ENCODE results near the gene MORN1. TPM values are rescaled to one million over a fixed set of nuclear protein-coding genes. Genes with fewer than 3 reads are reported as not detected.

Gene MORN1
- total RNA-seq, 6 experiments from 2014 or later: 5.3 to 8.9 (median 6.9) TPM

GRCh38 chr1:2391931-2392509 is 666 bp upstream of the MORN1 start:
- Mint-ChIP-seq H3K27ac (peak overlapping the region; percentile 87), H3K9me3 (no peaks in the 10 kb centered on the region), H3K4me1 (ENCODE audit: low read depth) (peaks cover 36% of the 10 kb centered on the region), H3K27me3 (ENCODE audit: insufficient read depth) (peaks cover 5% of the 10 kb centered on the region), H3K4me3 (peak overlapping the region; percentile 96), H3K36me3 (ENCODE audit: low read depth) (peaks cover 31% of the 10 kb centered on the region)
- TF ChIP-seq CTCF (IDR thresholded peaks at IDR 0.05): no peak
- no peak for DNase-seq

GRCh38 chr1:2389644-2390043 is 1.7 kb downstream of the MORN1 start:
- no peak for DNase-seq
- Mint-ChIP-seq H3K27ac (no peak overlapping the region), H3K36me3 (ENCODE audit: low read depth) (peaks cover 21% of the 10 kb centered on the region)

GRCh38 chr1:2388004-2388913 is 3.1 kb downstream of the MORN1 start:
- peaks cover 16% of the 10 kb centered on the region for H3K4me1 Mint-ChIP-seq (ENCODE audit: low read depth)
- no peaks in the 10 kb centered on the region for H3K9me3 Mint-ChIP-seq
- no peak overlapping the region for H3K27ac Mint-ChIP-seq
- H3K36me3 Mint-ChIP-seq (ENCODE audit: low read depth): peaks cover 11% of the 10 kb centered on the region
- DNase-seq: no peak
- H3K27me3 Mint-ChIP-seq (ENCODE audit: insufficient read depth): peaks cover 5% of the 10 kb centered on the region
- TF ChIP-seq CTCF (IDR thresholded peaks at IDR 0.05): no peak
- no peak overlapping the region for H3K4me3 Mint-ChIP-seq

More at GRCh38 chr1:2389644-2390043, 1.7 kb downstream of the MORN1 start:
- Mint-ChIP-seq H3K9me3 (no peaks in the 10 kb centered on the region), H3K4me3 (peak overlapping the region; percentile 89), H3K27me3 (ENCODE audit: insufficient read depth) (peaks cover 5% of the 10 kb centered on the region), H3K4me1 (ENCODE audit: low read depth) (peaks cover 30% of the 10 kb centered on the region)
- TF ChIP-seq CTCF (IDR thresholded peaks at IDR 0.05): no peak

- no peak for DNase-seq
- H3K4me3 Mint-ChIP-seq: no peak overlapping the region
- no peaks in the 10 kb centered on the region; the same call in 1 of the 2 replicates for H3K27me3 Mint-ChIP-seq (ENCODE audit: insufficient read depth)
- H3K27ac Mint-ChIP-seq: no peak overlapping the region
- peaks cover 6% of the 10 kb centered on the region for H3K4me1 Mint-ChIP-seq (ENCODE audit: low read depth)
- H3K9me3 Mint-ChIP-seq: no peaks in the 10 kb centered on the region
- no peaks in the 10 kb centered on the region for H3K36me3 Mint-ChIP-seq (ENCODE audit: low read depth)
- no peak for TF ChIP-seq CTCF (IDR thresholded peaks at IDR 0.05)
Measured at GRCh38 chr1:2386636-2387611, 4.4 kb downstream of the MORN1 start.

- no peak overlapping the region for H3K4me3 Mint-ChIP-seq
- no peaks in the 10 kb centered on the region for H3K9me3 Mint-ChIP-seq
- no peaks in the 10 kb centered on the region for H3K36me3 Mint-ChIP-seq (ENCODE audit: low read depth)
- TF ChIP-seq CTCF (IDR thresholded peaks at IDR 0.05): no peak
- peaks cover 6% of the 10 kb centered on the region for H3K4me1 Mint-ChIP-seq (ENCODE audit: low read depth)
- no peak overlapping the region for H3K27ac Mint-ChIP-seq
- H3K27me3 Mint-ChIP-seq (ENCODE audit: insufficient read depth): no peaks in the 10 kb centered on the region; the same call in 1 of the 2 replicates
- DNase-seq: no peak
Measured at GRCh38 chr1:2385606-2386280, 5.6 kb downstream of the MORN1 start.
